CD1c-positive myeloid dendritic cell (primary cell): ENCODE data around the gene DMRTA2.
A peak's percentile ranks its signal among the peaks of the same experiment; 100 is the strongest.
"Not testable (repeated sequence)": the region's sequence is repeated elsewhere in the genome, so short reads cannot be mapped to it uniquely, and the experiment has no call there.

Experiments used
- DNase-seq: peaks from one replicate; pipeline ENCODE4 v3.0.0-alpha.2; 2016; ENCODE audit errors: extremely low spot score

Gene DMRTA2

GRCh38 chr1:50393522-50394120, 29.6 kb downstream of the DMRTA2 start:
- no peak for DNase-seq

- DNase-seq = not testable (repeated sequence)
Observed at GRCh38 chr1:50381551-50381950, 41.7 kb downstream of the DMRTA2 start.

DNA sequence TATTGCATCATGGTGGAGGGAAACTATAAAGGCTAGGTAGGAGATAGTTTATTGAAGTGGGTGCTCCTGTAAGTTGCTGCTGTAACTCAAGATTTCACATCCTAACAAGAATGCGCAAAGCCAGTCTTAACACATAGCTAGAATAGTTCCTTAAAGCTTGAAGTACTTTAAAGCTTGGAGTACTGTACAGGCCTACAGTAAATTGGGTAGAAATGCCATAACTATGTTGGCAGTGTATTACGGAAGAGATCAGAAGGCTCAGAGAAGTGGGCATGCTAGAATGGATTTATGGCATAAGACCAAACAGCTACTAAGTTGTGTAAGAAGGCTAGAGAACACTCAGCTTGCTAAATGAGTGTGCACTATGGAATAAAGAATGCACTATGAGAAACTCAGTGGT, 44.5 kb downstream of the DMRTA2 start:
- DNase-seq = no peak

GRCh38 chr1:50373532-50373931, 49.7 kb downstream of the DMRTA2 start:
- DNase-seq = no peak

- DNase-seq = no peak
Observed at GRCh38 chr1:50371749-50372148, 51.5 kb downstream of the DMRTA2 start.

- no peak for DNase-seq
Observed at GRCh38 chr1:50369830-50370229, 53.4 kb downstream of the DMRTA2 start.

- DNase-seq = no peak
Observed at GRCh38 chr1:50369008-50369634, 54.1 kb downstream of the DMRTA2 start.

DNA sequence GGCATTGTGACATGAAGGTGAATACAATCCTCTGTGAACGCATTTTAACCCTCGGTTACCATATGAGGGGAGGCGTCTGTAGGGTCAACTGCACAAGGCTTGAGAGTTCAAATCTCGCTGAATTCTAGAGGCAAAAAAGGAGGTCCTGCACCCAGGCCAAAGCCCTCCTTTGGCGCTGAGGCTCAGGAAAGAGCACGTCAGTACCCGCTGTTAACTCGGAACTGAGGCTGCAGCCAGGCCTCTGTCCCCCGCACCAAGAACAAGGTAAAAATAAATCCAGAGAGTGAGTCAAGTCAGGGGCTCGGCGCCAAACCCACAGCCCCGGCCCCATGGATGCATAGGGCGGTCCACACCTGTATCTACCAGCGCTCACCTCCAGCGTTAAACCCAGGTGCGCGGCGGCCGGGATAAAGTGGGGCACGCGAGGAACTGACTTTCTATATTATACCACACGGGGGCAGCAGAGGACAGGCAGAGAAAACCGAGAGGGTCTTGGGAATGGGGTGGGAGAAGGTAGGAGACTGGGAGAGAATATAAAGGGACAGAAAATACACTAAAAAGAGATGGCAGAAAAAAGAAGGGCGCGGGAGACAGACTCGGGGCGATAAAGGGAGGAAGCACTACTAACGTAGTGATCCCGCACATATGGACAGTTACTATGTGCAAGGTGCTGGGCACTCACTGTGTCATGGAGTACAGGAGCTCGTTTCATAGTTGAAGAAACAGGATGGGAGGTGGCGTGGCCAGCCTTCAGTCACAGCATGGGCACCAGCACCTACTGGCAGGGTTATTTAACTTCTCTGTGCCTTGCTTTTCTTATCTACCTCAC, 54.9 kb downstream of the DMRTA2 start:
- DNase-seq = peak; percentile 7
